Measurements from ENCODE around the gene CDSN.

The CDSN gene

GRCh38 chr6:31115941-31116560 is 4.2 kb downstream of the CDSN start:
- no peak for TF ChIP-seq POLR2A (IDR thresholded peaks at IDR 0.05; ENCODE audit: low read depth, low read length)
- DNase-seq (ENCODE audit: insufficient read length, low spot score) (no peak), FAIRE-seq (no peak)

DNA sequence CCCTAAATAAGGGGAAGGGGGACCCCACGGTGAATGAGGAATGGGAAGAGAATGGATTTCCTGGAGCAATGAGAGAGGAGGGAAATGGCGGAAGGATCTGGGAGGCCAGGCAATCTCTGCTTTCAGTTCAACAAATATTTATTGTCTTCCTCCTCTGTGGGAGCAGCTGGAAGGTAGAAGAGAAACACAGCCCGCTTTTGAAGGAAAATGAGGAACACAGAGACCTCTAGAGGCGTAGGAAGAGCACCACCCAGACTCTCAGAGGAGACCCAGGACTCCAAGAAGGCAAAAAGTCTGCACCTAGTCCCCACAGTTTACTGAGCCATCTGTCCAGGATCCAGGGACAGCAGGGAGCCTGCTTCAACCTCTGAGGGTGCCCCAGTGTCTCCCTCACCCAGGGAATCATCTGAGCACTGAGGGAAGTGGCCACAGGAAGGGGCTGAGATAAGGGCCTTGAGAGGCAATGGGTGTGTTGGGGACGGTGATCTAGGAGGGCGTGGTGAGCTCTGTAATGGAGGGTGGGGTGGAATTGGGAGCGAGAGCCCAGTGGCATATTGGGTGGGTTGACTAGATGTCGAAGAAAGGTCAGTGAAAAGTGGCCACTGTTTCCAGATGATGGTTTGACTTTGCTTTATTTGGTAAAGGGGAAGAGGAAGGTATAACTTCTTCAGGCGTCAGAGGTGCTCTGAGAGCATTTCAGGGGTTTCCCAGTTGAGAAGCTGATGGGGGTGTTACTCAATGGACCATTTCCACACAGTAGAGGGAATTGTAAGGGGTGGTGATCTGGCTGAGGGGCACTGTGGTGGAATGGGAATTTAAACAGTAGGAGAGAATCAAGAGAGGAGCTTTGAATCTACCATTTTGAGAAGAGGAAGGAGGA is 5.0 kb downstream of the CDSN start:
- no peak for FAIRE-seq
- DNase-seq (ENCODE audit: insufficient read length, low spot score) = no peak
- 0 out of 2 replicates have a peak, but pooled peaks have one; percentile 30 for TF ChIP-seq POLR2A (IDR thresholded peaks at IDR 0.05; ENCODE audit: low read depth, low read length)

DNA sequence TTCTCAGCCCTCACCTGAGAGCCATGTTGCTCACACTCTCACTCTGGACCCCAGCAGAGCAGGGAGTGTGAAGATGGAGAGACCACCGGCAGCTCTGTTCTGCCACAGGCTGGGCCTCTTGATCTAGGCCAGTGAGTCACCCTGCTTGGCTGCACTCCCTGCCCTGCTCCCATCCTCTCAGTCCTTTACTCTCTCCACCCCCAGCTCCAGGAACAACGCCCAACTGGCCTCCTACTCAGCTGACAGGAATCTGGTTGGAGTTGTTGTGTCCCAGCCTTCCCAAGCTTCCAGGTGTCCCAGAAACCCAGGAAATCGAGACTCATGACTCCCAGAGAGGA is 5.7 kb downstream of the CDSN start, which contains the start of gene PSORS1C1:
Gene PSORS1C1, plus strand, starts transcription at position 260 of the 338 bp plus-strand sequence. CDS start 14,833 bp downstream, outside the sequence.
- FAIRE-seq (peak; percentile 68), DNase-seq (ENCODE audit: insufficient read length, low spot score) (peak; percentile 80)
- peak; percentile 60 for TF ChIP-seq POLR2A (IDR thresholded peaks at IDR 0.05; ENCODE audit: low read depth, low read length)

- FAIRE-seq = no peak
- DNase-seq (ENCODE audit: insufficient read length, low spot score) = no peak
- no peak for TF ChIP-seq POLR2A (IDR thresholded peaks at IDR 0.05; ENCODE audit: low read depth, low read length)
These were observed 6.2 kb downstream of the CDSN start for GRCh38 chr6:31113861-31114540.

DNA sequence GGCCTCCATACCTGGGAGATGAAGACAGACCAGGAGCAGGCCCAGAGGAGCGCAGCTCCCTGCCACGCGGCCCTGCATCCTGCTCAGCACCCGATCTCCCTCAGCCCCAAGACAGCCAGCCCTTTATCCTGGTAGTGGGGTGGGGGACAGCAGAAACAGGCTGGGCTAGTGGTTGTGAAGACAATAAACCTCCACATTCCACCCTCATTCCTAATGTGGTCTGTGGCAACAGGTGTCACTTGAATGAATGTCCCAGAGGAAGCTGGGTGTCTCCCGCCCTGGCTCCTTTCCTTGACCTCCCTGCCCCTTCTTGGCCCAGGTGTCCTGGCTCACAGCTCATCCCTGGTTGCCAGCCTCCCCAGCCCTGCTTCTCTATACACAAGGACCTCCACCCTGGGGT is 7.8 kb downstream of the CDSN start, which contains the start of gene C6orf15:
Gene C6orf15, minus strand, starts transcription at position 98 of the 400 bp plus-strand sequence. Its CDS starts 20 bp downstream, at position 78.
- no peak for TF ChIP-seq POLR2A (IDR thresholded peaks at IDR 0.05; ENCODE audit: low read depth, low read length)
- DNase-seq (ENCODE audit: insufficient read length, low spot score) = no peak
- no peak for FAIRE-seq

GRCh38 chr6:31111712-31112111 is 8.5 kb downstream of the CDSN start:
- no peak for DNase-seq (ENCODE audit: insufficient read length, low spot score)
- TF ChIP-seq POLR2A (IDR thresholded peaks at IDR 0.05; ENCODE audit: low read depth, low read length) = no peak
- FAIRE-seq = no peak

DNA sequence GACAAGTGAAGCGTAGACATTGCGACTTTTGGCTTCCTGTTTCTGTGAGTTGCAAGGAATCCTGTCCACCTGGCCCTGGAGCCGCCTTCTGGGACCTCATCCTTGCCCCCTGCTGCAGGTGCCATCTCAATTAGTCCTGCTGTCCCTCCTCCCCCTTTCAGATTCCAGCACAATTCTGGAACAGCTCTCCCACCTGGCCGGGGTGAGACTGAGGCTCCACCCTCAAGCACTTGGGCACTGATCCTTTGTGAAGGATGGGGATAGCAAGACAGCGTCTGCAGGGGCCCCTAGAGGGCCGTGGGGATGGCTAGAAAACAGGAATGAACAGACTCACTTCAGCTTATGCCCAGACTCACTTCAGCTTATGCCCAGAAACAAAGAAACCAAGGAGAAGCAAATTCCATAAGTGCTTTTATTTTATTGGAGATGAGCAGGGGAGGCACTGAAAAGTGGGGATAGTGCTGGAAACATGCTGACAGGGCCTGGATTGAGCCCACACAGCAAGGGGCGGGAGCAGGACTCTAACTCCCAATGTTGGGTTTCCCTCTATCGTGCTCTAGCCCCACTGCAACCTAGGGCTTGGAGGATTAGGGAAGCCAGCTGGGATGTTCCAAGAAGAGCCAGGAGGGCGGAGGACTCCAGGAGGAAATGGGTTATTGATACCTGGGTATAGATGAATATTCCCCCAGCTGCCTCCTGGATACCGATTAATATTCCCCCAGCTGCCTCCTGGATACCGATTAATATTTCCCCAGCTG is 9.2 kb downstream of the CDSN start:
- FAIRE-seq = no peak
- TF ChIP-seq POLR2A (IDR thresholded peaks at IDR 0.05; ENCODE audit: low read depth, low read length) = no peak
- no peak for DNase-seq (ENCODE audit: insufficient read length, low spot score)

- DNase-seq (ENCODE audit: insufficient read length, low spot score) (no peak), FAIRE-seq (no peak)
These were observed 13.2 kb downstream of the CDSN start for GRCh38 chr6:31107052-31107451.

DNA sequence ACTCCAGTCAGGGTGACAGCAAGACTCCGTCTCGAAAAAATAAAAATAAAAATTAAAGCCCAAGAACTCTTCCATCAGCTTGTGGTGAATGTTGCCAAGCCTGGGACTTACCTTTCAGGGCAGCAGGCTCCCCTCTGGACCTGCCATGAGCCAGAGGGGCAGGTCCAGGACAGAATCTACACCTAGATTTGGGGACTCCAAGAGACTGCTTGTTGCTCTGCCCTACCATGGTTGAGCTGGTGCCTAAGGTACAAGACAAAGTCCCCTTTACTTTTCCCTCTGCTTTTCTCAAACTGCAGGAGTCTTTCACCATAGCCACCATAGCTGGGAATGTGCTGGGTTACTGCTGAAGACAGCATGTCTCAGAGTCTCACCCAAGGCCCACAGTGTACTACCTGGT is 17.1 kb downstream of the CDSN start:
- no peak for FAIRE-seq
- DNase-seq (ENCODE audit: insufficient read length, low spot score) = no peak
- no peak for TF ChIP-seq POLR2A (IDR thresholded peaks at IDR 0.05; ENCODE audit: low read depth, low read length)

More at GRCh38 chr6:31107052-31107451, 13.2 kb downstream of the CDSN start:
- no peak for TF ChIP-seq POLR2A (IDR thresholded peaks at IDR 0.05; ENCODE audit: low read depth, low read length)

GRCh38 chr6:31098449-31098938 is 21.8 kb downstream of the CDSN start:
- FAIRE-seq (no peak), DNase-seq (ENCODE audit: insufficient read length, low spot score) (no peak)
- TF ChIP-seq POLR2A (IDR thresholded peaks at IDR 0.05; ENCODE audit: low read depth, low read length) = no peak

DNA sequence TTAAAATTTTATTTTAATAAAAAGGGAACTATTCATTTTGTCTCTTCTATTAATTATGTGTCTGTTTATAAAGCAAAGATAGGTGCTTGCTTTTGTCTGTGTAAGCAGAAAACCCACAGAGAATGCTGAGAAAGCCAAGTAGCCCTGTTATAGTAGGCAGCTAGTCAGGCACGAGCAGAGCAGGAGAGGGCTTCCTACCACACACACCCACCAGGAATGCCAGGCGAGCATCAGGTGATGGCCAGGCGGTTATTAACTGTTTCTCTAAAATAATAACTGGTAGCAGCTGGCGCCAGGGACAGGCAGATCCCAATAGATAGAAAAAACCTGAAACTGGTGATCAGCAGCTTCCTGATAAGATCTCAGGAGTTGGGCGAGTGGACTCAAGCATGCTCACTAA is 23.6 kb downstream of the CDSN start:
- FAIRE-seq = no peak
- no peak for TF ChIP-seq POLR2A (IDR thresholded peaks at IDR 0.05; ENCODE audit: low read depth, low read length)

DNA sequence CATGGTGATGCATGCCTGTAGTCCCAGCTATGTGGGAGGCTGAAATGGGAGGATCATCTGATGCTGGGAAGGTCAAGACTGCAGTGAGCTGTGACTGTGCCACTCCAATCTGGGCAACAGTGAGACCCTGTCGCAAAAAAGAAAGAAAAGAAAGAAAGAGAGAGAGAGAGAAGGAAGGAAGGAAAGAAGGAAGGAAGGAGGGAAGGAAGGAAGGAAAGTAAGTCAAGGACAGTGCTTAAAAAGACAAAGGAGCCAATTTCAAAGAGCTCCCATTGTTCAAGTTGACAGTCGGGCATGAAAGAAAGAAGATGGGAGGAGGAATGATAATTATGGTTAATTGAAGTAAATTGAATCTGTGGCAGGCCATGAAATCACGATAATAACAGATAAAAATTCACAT is 24.0 kb downstream of the CDSN start:
- FAIRE-seq (no peak), DNase-seq (ENCODE audit: insufficient read length, low spot score) (no peak)
- TF ChIP-seq POLR2A (IDR thresholded peaks at IDR 0.05; ENCODE audit: low read depth, low read length) = no peak

More for the DNA sequence above, 23.6 kb downstream of the CDSN start:
- no peak for DNase-seq (ENCODE audit: insufficient read length, low spot score)

- no peak for TF ChIP-seq POLR2A (IDR thresholded peaks at IDR 0.05; ENCODE audit: low read depth, low read length)
- FAIRE-seq (peak; percentile 57), DNase-seq (ENCODE audit: insufficient read length, low spot score) (no peak)
These were observed 25.8 kb downstream of the CDSN start for GRCh38 chr6:31094389-31094881.
